Measurements from ENCODE around the gene PTGR3. TPM values are rescaled to one million over a fixed set of nuclear protein-coding genes. Genes with fewer than 3 reads are reported as not detected.
A peak's percentile ranks its signal among the peaks of the same experiment; 100 is the strongest.

The PTGR3 gene
- total RNA-seq, 1 experiment from 2014 or later, result 6.9 TPM

DNA sequence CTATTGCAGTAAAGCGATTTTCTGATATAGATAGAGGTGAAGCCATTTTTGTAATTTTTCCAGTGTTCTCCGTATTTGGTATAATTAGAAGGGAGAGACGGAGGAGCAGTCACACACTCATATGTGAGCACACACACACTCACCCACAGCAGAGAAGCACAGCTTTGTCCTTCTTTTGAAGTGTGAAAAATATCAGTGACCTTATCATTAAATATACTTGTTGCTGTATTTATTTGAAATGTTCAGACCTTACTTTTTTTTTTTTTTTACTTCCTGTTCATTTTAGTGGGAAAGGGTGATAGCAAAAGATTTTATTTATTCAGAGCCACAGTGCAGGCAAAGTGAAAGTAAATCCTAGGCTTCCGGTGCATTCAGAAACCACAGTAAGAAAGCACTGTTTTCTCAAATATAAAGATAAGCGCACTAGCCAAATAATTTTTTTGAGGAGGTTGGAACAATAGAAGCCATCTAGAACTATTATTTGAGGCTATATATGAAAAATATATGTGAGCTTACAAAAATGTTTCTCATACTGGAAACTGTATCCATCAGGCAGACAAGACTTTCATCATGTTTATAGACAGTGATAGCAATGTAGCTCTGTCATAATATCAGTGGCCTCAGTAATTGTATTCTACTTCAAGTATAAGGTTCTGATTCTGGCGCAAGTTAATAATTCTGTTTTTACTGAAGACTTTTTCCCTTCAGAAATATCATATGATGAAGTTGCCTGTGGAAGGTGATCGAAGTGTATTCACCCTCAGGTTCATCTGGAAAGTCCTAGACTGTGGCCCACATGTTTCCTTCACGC, 38.9 kb upstream of the PTGR3 start:
- ChIA-PET POLR2A (ENCODE audit: low non-redundant PET) (no interaction called here), CTCF (no interaction called here)
- no peak for DNase-seq (ENCODE audit: low spot score)
- BruUV-seq (replicated peaks), result no TSS peak
- Histone ChIP-seq H3K4me3 (ENCODE audit: low read depth, low read length, poor library complexity, severe bottlenecking) (peak overlapping the region; percentile 27), H3K9me3 (ENCODE audit: low read depth, low read length, poor library complexity, severe bottlenecking) (no peaks in the 10 kb centered on the region), H3K4me1 (ENCODE audit: insufficient read depth, low read length, poor library complexity, severe bottlenecking) (no peaks in the 10 kb centered on the region), H3K27me3 (replicated peaks; ENCODE audit: insufficient read depth, low read depth, low read length, poor library complexity) (no peaks in the 10 kb centered on the region), H3K27ac (ENCODE audit: low read depth, low read length, poor library complexity, severe bottlenecking) (no peak overlapping the region), H3K36me3 (ENCODE audit: insufficient read depth, low read length, poor library complexity, severe bottlenecking) (no peaks in the 10 kb centered on the region)
- TF ChIP-seq EZH2 (IDR thresholded peaks at IDR 0.05; ENCODE audit: borderline replicate concordance, low read depth, low read length, poor library complexity, severe bottlenecking), result no peak
- TF ChIP-seq, protein P1, sequence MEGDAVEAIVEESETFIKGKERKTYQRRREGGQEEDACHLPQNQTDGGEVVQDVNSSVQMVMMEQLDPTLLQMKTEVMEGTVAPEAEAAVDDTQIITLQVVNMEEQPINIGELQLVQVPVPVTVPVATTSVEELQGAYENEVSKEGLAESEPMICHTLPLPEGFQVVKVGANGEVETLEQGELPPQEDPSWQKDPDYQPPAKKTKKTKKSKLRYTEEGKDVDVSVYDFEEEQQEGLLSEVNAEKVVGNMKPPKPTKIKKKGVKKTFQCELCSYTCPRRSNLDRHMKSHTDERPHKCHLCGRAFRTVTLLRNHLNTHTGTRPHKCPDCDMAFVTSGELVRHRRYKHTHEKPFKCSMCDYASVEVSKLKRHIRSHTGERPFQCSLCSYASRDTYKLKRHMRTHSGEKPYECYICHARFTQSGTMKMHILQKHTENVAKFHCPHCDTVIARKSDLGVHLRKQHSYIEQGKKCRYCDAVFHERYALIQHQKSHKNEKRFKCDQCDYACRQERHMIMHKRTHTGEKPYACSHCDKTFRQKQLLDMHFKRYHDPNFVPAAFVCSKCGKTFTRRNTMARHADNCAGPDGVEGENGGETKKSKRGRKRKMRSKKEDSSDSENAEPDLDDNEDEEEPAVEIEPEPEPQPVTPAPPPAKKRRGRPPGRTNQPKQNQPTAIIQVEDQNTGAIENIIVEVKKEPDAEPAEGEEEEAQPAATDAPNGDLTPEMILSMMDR (conservative IDR thresholded peaks at IDR 0.05; ENCODE audit: low read depth, low read length), result no peak
- intact Hi-C loops (cut with micrococcal nuclease; ENCODE audit: unreplicated experiment), result no loop called here

DNA sequence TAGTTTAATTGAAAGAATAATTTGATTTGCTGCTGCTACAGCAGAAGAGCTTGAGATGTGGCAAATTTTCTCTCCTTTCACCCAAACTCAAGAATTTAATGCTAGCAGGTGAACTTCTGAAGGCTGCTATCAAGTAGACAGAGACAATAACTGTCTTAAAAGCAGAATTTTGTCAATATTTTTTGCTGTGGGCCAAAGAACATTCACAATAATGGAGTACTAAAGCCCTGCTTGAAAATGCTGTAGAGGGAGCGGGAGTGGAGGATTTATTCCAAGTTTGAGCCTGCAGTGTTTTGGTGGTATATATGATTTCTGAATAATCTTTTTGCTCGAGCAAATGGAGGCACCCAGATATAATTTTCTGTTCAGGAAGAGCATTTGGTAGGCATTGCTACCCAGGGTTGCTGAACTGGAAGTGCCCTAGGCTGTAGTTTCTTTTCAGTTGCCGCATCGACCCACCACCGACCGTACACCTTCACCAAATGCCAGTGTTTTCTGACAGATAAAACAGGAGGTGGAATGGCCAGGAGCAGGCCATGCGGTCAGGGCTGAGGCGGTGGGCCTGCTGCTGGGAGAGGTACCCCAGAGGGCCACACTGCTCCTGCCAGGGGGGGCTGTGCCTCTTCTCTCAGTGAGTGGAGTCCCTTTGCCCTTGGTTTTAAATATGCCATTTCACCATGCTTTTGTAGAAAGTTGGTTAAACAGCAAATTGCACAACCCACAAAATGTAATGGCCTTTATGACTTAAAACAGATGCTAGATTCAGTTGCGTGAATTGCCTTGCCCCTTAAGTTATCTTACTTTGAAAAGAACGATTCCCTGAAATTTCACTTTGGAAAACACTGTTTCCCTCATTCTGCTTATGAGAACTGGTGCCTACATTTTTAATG, 38.0 kb upstream of the PTGR3 start:
- BruUV-seq (replicated peaks), result no TSS peak
- no peaks in the 10 kb centered on the region for H3K27me3 ChIP-seq (replicated peaks; ENCODE audit: insufficient read depth, low read depth, low read length, poor library complexity)
- CTCF ChIA-PET, result no interaction called here
- H3K9me3 ChIP-seq (ENCODE audit: low read depth, low read length, poor library complexity, severe bottlenecking), result no peaks in the 10 kb centered on the region
- no peak for TF ChIP-seq EZH2 (IDR thresholded peaks at IDR 0.05; ENCODE audit: borderline replicate concordance, low read depth, low read length, poor library complexity, severe bottlenecking)
- TF ChIP-seq, protein P1 (conservative IDR thresholded peaks at IDR 0.05; ENCODE audit: low read depth, low read length), result no peak
- POLR2A ChIA-PET (ENCODE audit: low non-redundant PET), result no interaction called here
- no peak for DNase-seq (ENCODE audit: low spot score)
- intact Hi-C loops (cut with micrococcal nuclease; ENCODE audit: unreplicated experiment), result no loop called here
- no peaks in the 10 kb centered on the region for H3K4me1 ChIP-seq (ENCODE audit: insufficient read depth, low read length, poor library complexity, severe bottlenecking)
- H3K27ac ChIP-seq (ENCODE audit: low read depth, low read length, poor library complexity, severe bottlenecking), result no peak overlapping the region
- H3K36me3 ChIP-seq (ENCODE audit: insufficient read depth, low read length, poor library complexity, severe bottlenecking), result no peaks in the 10 kb centered on the region
- H3K4me3 ChIP-seq (ENCODE audit: low read depth, low read length, poor library complexity, severe bottlenecking), result peak overlapping the region; percentile 27

DNA sequence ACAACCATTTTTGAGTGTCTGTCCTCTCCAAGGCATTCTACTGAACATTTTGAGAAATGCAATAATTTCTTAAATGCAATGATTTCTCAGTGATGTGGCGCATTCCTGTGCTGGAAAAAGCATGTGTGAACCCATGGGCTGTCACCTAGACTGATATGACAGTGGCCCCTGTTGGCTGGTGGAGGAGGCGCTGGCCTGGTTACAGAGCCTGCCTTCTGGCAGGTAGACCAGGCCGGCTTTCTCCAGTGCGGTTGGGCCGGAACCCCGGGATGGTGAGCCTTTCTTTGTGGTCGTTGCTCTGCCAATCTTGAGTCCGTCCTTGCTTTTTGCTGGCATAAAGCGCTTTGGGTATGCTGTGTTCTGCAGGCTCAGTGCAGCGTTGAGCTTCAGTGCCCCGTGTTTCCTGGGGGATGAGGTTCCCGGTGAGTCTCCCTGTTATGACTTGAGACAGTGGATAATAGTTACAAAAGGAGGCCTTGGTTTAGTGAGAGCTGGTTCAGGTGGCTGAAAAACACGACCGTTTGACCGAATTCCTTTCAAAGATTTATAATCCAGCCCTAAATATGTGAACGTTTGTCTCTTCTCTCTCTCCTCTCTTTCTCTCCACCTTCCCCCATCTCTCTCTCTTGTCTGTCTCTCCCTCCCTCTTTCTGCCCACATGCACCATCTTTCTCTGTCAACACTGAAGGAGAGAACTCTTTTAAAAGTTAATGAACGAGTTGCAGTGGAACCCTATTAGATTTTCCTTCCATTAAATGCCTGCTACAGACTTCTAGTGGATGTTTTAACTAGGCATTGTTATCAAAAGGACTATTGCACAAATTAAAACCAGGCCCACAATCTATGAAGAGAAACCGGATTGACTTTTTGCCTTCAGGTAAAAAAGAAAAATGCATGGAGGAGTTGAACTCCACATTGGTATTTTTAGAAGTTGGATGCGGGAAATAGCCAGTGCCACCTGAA, 35.7 kb upstream of the PTGR3 start:
- intact Hi-C loops (cut with micrococcal nuclease; ENCODE audit: unreplicated experiment), result no loop called here
- H3K36me3 ChIP-seq (ENCODE audit: insufficient read depth, low read length, poor library complexity, severe bottlenecking), result no peaks in the 10 kb centered on the region
- H3K27ac ChIP-seq (ENCODE audit: low read depth, low read length, poor library complexity, severe bottlenecking), result no peak overlapping the region
- no peak overlapping the region for H3K4me3 ChIP-seq (ENCODE audit: low read depth, low read length, poor library complexity, severe bottlenecking)
- CTCF ChIA-PET, result no interaction called here
- H3K9me3 ChIP-seq (ENCODE audit: low read depth, low read length, poor library complexity, severe bottlenecking), result no peaks in the 10 kb centered on the region
- TF ChIP-seq EZH2 (IDR thresholded peaks at IDR 0.05; ENCODE audit: borderline replicate concordance, low read depth, low read length, poor library complexity, severe bottlenecking), result no peak
- TF ChIP-seq, protein P1 (conservative IDR thresholded peaks at IDR 0.05; ENCODE audit: low read depth, low read length), result peak; percentile 43
- no peak for DNase-seq (ENCODE audit: low spot score)
- POLR2A ChIA-PET (ENCODE audit: low non-redundant PET), result interaction anchor here (0.6 kb wide), 1 partner anchor 1264 kb away, joined by 6 read pairs; no protein-coding TSS in a partner anchor
- H3K27me3 ChIP-seq (replicated peaks; ENCODE audit: insufficient read depth, low read depth, low read length, poor library complexity), result no peaks in the 10 kb centered on the region
- no TSS peak for BruUV-seq (replicated peaks)
- no peaks in the 10 kb centered on the region for H3K4me1 ChIP-seq (ENCODE audit: insufficient read depth, low read length, poor library complexity, severe bottlenecking)

Data from A673 (cell line).